H54 (cell line): Measurements from ENCODE around the gene AVEN.

Experiments used
- DNase-seq: peaks from one replicate; pipeline ENCODE4 v3.0.0; 2011; ENCODE audit warnings: low spot score, mixed read lengths; ENCODE audit not compliant: insufficient read length
- FAIRE-seq: peaks from 3 replicates; lab custom pipeline; 2011; peaks lifted over from hg19 to GRCh38; lab: Jason Lieb, UNC
- POLR2A ChIP-seq: IDR thresholded peaks from 2 replicates; pipeline ENCODE4 v1.6.1; 2011; ENCODE audit warnings: low read depth, mild to moderate bottlenecking, low read length

Gene AVEN

GRCh38 chr15:33894193-33894592 is 144.8 kb downstream of the AVEN start:
- DNase-seq (no peak), FAIRE-seq (no peak)
- TF ChIP-seq POLR2A = no peak

- FAIRE-seq (no peak), DNase-seq (no peak)
- TF ChIP-seq POLR2A = no peak
Observed at GRCh38 chr15:33888176-33888575, 150.8 kb downstream of the AVEN start.

- DNase-seq (no peak), FAIRE-seq (no peak)
- no peak for TF ChIP-seq POLR2A
Observed at GRCh38 chr15:33882921-33883320, 156.1 kb downstream of the AVEN start.

GRCh38 chr15:33874156-33874555 is 164.8 kb downstream of the AVEN start:
- FAIRE-seq (no peak), DNase-seq (no peak)
- no peak for TF ChIP-seq POLR2A

- FAIRE-seq (no peak), DNase-seq (no peak)
- TF ChIP-seq POLR2A = no peak
Observed at GRCh38 chr15:33872416-33873106, 166.4 kb downstream of the AVEN start.

- no peak for FAIRE-seq
- no peak for DNase-seq
- no peak for TF ChIP-seq POLR2A
Observed at GRCh38 chr15:33871980-33872379, 167.0 kb downstream of the AVEN start.

GRCh38 chr15:33866101-33866737 is 172.8 kb downstream of the AVEN start:
- DNase-seq = no peak
- no peak for FAIRE-seq
- TF ChIP-seq POLR2A = no peak

GRCh38 chr15:33865416-33865815 is 173.6 kb downstream of the AVEN start:
- no peak for TF ChIP-seq POLR2A
- FAIRE-seq = no peak
- DNase-seq = no peak

GRCh38 chr15:33864360-33865075 is 174.5 kb downstream of the AVEN start:
- no peak for TF ChIP-seq POLR2A

GRCh38 chr15:33860754-33861153 is 178.2 kb downstream of the AVEN start:
- peak; percentile 56 for DNase-seq
- TF ChIP-seq POLR2A = no peak
- peak; percentile 84 for FAIRE-seq

More at GRCh38 chr15:33864360-33865075, 174.5 kb downstream of the AVEN start:
- FAIRE-seq (no peak), DNase-seq (no peak)

- DNase-seq = no peak
- FAIRE-seq = no peak
- TF ChIP-seq POLR2A = no peak
Observed at GRCh38 chr15:33859992-33860545, 178.9 kb downstream of the AVEN start.

- FAIRE-seq (no peak), DNase-seq (no peak)
- no peak for TF ChIP-seq POLR2A
Observed at GRCh38 chr15:33858836-33859235, 180.2 kb downstream of the AVEN start.

GRCh38 chr15:33857726-33858125 is 181.3 kb downstream of the AVEN start:
- no peak for FAIRE-seq
- no peak for TF ChIP-seq POLR2A
- DNase-seq = no peak

GRCh38 chr15:33852570-33852969 is 186.4 kb downstream of the AVEN start:
- TF ChIP-seq POLR2A = no peak
- FAIRE-seq (peak; percentile 48), DNase-seq (peak; percentile 49)
